ENCODE measurements around the gene CACHD1.

GRCh38 chr1:64458915-64459314, 11.0 kb upstream of the CACHD1 start:
- TF ChIP-seq POLR2A (IDR thresholded peaks at IDR 0.05; ENCODE audit: low read depth, low read length), result no peak
- TF ChIP-seq RFX5 (IDR thresholded peaks at IDR 0.05; ENCODE audit: low read depth, low read length), result no peak
